ENCODE results near the gene KRTAP17-1.

Gene KRTAP17-1

DNA sequence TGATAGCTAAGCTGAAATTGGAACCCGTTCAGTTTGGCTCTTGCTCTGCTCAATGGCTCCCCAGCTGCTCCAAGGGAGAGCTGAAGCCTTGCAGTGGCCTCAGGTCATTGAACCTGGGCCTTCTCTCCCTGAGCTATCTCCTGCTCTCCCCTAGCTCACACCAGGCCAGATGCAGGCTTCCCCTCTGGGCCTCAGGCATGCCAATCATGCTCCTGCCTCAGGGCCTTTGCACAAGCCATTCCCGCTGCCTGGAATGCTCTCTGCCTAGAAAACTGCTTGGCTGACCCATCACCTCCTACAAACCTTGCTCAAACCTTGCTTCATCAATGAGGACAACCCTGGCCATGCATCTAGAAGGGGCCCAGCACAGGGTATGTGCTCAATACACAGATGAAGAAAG is 16.7 kb upstream of the KRTAP17-1 start:
- no peak for DNase-seq (ENCODE audit: low spot score)

DNA sequence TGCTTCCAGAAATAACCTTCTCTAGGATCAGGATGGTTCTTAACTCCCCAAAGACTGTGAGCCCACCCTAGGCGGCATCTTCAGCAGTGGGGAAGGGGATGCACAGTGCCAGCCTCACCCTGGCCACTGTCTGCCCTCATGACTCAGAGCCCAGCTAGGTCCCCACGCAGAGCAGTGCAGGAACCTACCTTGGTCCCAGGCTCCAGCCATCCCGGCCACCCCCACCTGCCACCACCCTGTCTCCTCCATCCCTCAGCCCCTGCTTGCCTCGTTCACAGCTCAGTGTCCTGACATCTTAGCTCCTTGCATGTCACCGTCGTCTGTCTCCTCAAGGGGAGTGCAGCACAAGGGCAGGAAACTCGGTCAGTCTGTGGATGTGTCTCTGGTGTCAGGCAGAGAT is 16.1 kb upstream of the KRTAP17-1 start:
- no peak for DNase-seq (ENCODE audit: low spot score)

DNA sequence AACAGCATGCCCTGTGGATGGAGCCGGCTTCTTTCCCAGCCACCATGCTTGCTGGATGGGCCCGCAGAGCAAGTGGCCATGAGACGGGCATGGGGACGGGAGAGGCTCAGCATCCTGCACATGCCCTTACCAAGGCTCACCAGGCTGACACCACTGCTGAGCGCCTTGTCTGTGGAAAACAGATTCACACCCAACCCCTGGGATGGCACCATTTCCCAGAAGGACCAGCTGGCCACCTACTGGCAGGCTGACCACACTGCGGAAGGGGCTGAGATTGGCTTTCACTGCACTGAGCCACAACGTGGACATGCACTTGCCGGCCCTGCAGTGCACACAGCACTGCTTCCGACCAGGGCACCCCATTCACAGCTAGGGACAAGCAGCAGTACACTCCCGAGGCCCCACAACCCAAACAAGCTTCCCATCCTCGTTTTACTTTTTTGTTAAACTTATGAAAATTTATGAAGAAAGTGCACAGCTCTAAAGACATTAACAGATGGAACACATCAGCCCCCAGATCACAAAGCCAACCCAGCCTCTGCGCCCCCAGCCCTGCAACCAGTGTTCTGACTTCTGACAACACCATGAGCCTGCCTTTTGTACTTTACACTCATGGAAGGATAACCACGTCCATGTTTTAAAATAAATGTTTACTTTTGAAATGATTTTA is 13.9 kb upstream of the KRTAP17-1 start:
- DNase-seq (ENCODE audit: low spot score): peak; percentile 35

DNA sequence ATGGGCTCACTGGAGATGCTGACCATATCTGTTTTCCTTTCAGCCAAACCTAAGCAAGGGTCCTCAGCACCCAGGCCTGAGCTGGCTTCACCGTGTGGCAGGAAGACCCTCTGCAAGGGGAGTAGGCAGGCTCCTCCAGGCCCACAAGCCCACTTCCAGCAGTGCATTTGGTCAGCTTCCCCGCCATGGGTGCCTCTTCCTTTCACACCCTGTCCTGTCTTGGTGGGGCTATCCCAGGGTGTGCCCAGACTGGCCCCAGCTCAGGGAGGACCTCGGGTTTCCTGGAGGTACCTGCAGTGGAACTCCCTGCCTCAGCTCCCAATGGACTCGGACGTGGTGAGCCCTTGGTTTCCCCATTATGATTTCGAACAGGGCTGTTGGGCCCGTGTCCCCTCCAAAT is 12.7 kb upstream of the KRTAP17-1 start:
- no peak for DNase-seq (ENCODE audit: low spot score)

DNA sequence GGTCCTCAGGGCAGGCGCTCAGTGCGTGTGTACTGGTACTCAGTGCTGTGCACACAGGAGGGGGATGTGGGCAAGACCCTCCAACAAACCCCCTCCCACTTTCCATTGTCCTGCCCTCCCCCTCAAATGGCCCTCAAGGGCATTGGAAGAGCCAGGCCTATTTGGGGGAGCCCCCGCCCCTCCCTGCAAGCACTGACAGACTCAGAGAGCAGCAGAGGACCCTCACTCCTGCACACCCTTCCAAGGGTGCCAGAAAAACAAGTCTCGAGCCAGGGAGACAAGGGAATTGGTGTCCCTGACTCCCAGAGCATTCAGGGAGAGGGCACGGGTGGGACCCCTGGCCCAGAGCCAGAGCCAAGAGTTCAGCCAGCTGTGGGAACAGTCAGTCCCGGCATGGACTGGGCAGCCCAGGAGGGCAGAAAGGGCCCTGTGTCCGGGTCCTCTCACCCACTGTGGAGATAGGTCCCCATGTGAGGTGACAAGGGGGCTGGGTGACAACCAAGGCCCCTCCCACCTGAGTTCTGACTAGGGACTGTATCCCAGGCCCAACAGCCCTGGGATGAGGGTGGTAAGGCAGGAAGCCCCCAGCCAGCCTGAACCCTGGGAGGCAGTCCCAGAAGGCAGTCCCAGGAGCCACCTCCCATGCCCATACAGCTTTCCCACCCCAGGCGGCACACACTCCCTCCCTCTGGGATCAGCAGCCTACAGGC is 12.1 kb upstream of the KRTAP17-1 start:
- DNase-seq (ENCODE audit: low spot score): no peak

DNA sequence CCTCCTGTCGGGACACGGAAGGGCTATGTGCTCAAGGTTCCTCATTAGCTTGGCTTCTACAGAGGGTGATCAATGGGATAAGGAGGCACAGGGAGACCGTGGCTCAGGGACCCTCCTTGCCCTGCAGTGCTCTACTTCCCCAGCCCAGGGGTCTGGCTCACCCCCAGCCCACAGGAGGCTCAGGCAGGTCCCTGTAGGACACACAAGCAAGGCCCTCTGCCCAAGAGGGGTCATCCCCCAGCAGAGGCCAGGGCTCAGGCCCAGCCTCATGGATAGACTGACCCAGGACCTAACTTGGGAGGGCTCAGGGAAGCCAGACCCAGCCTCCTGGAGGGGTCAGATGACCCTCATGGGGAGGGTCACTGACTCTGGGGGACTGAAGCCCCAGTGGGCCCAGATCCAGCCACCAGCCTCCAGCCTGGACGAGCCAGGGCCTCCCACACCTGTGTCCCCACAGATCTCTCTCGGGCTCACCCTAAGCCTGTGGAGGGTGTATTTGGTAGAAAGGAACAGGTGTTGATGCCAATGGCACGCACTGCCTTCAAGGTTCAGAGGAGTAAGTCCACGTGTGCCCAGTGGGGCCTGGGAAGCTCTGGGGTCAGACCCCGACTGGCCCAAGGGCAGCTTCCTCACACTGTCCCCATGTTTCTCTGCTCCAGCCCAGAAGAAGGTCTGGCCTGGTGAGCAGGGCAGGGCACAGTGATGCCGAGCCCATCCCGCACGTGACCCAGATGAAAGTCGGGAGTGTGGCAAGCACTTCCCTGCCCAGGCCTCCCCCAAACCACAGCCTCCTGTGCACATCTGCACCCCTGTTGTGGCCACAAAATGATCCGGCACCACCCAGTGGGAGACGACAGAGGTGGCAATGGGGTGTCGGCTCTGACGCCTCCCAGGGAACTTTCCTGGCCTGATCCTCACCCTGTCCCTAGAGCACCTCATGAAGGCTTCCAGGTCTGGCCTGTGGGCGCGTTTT is 10.9 kb upstream of the KRTAP17-1 start:
- DNase-seq (ENCODE audit: low spot score): no peak

DNA sequence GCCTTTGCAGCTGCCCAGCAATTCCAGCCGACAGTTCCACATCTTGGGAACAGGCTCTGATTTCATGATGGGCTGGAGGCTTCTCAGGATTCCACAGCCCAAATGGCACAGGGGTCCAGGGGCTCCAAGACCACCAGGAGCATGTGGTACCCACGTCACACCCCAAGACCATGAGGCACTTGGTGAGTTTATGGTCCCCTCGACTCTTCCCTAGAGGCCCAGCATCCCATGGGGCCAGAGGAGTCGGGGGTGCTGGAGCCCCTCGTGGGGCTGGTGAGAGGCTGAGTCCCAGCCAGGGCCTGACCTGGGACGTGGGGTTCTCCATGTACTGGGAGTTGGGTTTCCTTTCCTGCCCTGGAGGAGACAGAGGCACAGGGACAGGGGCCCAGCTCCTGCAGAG is 10.1 kb upstream of the KRTAP17-1 start:
- no peak for DNase-seq (ENCODE audit: low spot score)

DNA sequence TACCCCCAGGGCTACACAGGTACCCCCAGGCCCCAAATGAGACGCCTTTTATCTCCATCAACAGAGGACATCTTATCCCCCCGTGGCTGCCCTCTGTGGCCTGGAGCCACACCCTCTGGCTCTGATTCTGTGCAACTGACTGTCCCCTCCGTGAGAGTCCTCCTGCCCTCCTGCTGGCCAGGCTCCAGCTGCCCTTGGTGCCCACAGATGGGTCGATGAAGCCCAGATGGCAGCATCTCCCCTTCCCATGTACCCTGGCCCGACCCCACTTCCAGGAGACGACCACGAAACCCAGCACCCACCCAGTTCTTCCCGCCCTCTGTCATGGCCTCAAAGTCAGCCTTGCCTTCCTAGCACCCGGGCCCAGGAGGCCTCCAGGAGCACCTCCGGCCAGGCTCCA is 9.6 kb upstream of the KRTAP17-1 start:
- DNase-seq (ENCODE audit: low spot score): no peak

DNA sequence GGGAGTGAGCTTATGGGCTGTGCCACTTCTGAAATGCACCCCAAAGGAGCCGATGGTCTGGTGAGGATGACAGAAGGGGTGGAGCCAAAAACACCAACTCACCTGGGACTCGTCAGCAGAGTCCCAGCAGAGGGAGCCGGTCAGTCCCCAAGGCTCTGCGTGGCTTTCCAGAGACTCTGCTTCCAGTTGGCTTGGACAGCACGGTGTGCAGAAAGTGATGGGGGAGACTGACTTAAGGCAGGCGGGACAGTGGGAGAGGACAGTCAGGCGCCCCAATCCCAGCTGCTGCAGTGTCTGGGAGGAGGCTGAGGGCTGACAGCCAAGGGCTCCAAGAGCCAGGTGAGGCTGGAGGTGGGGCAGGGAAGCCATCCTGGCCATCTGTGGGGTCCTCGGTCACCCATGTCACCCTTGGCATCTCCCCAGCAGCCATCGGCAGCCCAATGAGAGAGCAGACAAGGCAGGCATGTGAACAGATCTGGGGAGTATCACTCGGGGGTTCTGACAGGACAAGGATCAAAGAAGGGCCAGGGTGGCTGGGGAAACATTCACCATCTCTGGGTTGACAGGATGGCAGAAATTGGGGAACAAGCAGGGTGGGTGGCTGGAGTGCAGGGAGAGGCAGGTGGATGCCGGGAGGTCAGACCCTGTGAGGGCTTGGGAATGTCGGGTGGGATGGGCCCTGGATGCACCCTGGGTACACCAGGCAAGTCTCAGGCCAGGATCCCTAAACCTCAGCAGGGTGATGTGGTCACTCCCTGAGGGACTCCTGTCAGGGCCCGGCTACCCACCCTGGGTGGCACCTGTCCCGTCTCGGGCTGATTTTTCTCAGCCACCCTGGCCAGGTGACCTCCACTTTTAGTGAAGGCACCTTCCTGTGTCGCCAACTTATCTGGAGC is 8.9 kb upstream of the KRTAP17-1 start:
- DNase-seq (ENCODE audit: low spot score): no peak

DNA sequence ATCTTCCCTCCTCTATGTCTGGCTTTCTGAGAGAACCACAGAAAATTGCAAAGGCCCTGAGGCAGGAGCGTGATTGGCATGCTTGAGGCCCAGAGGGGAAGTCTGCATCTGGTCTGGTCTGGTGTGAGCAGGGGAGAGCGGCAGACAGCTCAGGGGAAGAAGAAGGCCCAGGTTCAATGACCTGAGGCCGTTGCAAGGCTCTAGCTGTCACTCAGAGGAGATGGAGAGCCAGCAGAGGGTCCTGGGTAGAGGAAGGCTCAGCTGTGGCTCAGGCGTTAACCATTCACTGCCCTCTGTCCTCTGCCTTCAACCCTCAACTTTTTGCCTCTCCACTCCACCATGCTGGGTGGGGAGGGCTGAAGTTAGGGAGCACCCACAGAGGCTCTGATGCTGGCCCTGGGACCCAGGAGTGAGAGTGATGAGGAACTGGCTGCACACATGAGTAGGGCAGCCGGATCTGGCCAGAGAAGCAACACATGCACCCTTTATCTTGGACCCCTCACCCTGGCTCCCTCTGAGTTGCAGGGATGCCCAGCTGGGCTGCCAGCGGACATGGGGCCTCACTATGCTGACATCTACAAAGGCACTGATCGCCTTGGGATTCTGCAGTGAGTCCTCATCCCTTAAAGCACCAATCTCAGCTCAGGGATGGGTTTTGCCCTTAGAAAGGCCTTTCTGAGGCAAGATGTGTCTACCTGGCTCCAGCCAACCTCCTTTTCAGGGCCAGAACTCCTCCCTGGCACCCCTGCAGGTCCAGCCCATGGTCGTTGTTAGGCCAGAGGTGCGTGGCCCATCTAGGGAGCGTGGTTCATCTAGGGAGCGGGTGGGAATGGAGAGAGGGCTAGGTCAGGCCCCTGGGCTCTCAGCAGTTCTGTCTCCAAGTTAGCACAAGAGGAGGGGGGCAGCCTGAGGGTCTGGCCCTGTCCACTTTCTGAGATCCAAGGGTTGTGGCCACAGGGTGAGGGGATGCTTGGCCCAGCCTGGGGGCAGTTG is 7.7 kb upstream of the KRTAP17-1 start:
- no peak for DNase-seq (ENCODE audit: low spot score)

DNA sequence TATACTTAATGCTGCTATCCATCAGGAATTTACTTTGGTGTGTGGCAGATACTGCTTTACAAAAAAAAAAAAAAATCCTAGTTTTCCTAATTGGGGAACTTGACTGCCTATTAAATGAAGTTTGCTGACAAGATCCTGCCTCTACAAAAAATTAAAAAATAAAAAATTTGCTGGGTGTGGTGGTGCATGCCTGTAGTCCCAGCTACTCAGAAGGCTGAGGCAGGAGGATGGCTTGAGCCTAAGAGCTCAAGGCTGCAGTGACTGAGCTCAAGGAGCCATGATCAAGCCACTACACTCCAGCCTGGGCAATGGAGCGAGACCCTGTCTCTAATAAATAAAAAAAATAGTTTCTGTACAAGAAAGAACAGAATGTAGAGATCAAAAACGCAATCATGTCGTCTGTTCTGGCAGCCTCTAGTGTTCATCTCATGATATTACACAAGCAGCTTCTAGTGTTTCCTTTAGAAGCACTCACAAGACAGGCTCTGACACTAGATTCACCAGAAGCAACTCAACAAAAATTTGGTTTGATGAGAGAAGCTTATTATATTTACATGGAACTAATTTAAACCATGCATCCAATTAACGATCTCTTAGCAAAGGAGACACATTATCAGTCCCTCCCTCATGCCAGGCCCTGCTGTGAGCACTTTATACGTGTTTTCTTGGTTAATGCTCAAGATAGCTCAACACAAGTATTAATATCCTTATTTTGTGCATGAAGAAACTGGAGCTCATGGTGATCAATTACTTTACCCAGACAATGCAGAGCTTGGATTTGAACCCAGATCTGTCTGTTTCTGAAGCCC is 6.8 kb upstream of the KRTAP17-1 start:
- DNase-seq (ENCODE audit: low spot score): peak; percentile 44

DNA sequence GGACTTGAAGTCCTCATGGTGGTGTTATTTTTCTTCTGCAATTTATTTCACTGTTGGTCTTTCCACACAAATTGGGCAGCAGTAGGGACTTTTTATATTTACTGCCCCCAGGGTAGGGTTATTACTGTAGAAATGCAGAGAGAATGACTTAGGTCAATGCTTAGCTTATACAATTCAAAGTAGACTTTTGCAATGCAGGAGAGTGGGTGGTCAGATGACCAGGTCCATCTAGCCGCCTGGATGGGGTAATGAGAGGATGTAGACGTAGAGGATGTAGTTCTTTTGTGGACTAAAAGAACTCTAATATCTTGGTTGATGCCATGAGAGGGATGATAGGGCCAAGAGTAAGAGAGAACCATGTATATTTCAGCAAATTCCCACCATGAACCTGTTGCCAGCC is 2.7 kb upstream of the KRTAP17-1 start:
- DNase-seq (ENCODE audit: low spot score): no peak

DNA sequence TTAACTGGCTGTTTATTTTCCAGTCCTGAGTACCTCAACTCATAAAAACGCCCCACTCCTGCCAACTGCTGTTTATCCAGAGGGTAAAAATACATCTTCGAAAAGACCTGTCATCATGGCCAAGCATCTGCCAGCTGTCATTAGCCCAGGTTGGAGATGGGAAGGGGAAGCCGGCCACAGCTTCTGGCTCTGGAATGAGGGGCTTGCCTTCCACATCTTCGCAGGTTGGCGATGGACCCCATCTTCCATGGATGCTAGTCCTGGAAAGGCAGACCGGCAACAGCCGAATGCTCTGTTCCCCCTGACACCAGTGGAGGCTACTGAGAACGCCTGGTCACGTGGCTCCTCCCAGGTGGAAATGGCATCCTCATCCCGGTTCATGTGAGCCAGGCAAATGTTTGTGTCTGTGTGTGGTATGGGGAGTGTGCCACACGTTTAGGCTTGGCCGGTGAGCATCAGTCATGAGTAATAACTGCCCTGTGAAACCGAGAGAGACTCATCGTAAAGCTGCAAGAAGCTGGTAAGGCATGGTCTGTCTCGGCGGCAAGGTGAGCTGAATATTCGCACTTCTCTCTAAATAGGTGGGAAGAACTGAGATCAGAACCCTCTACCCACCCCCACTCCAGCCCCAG is 420 bp upstream of the KRTAP17-1 start:
- DNase-seq (ENCODE audit: low spot score): no peak

DNA sequence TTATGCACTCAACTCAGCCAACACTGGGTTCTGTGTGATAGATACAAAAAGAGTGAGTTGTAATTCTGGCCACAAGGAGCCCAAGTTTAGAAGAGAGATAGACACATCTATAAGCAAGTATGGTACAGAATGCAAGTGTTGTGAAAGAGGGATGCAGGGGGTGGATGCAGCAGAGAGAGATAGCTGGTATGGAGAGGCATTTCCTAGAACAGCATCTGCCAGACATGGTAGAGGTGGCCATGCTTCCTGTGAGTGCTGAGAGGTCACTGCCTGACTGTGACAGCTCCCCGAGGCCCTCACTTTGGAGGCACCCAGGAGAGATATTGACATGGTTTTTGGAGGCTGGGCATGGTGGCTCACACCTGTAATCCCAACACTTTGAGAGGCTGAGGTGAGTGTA is 4.4 kb downstream of the KRTAP17-1 start:
- DNase-seq (ENCODE audit: low spot score): no peak

DNA sequence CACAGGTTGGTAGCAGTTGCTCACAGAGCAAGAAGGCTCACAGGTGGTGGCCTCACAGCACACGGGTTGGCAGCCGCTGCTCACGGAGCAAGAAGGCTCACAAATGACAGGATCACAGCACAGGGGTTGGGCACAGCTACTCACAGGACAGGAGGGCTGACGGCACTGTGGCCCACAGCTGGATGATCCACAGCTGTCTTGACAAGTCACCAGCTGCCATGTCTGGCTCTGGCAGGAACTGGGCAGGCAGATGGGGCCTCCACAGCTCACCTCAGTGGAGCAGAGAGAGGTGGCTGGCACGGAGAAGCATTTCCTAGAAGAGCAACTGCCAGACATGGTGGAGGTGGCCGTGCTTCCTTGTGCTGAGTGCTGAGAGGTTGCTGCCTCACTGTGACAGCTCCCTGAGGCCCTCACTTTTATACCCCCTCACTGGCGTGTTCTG is 6.6 kb downstream of the KRTAP17-1 start, which contains the start of gene KRTAP16-1:
TSS of gene KRTAP16-1 (minus strand) at position 392 of the 442 bp plus-strand sequence. CDS start at position 336, 56 bp downstream.
- DNase-seq (ENCODE audit: low spot score): no peak

DNA sequence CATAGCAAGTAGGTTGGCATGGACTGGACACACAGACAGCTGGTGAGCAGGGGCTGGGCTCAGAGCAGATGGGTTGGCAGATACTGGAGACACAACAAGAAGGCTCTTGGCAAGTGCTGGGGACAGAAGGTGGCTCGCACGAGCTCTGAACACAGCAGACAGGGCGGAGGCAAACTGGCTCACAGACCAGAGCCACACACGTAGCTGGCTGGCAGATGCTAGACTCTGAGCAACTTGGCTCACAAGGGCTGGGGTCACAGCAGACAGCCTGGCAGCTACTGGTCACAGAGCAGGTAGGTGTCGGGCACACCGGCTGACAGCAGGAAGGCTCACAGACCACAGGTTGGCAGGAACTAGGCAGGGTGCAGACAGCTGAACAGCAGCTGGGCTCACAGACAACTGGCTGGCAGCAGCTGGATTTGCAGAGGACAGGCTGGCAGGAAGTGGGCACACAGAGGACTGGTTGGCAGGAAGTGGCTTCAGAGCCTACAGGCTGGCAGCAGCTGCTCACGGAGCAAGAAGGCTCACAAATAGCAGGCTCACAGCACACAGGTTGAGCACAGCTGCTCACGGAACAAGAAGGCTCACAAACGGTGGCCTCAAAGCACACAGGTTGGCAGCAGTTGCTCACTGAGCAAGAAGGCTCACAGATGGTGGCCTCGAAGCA is 7.1 kb downstream of the KRTAP17-1 start:
- DNase-seq (ENCODE audit: low spot score): peak; percentile 63

DNA sequence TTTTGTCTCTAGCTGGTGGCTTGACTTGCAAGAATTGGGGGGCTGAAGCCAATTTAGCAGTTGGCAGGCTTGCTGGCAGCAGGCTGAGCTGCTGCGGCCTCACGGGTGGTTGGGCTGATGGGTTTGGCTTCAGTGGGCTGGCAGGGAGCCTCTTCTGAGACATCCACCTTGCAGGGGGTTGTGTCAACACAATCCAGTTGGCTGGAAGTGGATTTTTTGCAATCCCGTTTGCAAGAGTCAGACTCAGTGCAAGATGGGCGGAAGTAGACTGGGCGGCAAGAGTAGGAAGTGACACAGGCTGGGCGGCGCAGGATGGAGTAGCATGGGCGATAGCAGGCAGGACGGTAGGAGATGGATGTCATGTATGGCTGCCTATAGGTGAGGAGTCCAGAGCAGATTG is 7.9 kb downstream of the KRTAP17-1 start:
- peak; percentile 20 for DNase-seq (ENCODE audit: low spot score)

DNA sequence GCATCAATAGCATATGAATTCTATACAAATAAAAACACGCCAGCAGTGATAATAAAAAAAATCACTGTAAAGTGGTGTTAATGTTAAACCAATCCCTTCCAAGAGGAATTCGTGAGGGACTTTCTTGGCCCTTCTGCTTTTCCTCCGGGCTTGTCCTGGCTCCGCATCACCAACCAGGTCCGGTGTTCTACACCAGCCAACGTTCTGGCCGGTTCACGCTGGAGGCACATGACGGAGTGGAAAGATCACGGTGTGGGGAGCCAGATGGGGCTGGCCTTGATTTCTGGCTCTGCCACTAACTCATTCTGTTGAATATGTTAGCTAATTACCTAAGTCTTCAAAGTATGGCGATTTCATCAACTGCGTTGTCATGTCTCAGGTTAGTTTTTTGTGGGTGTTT is 11.4 kb downstream of the KRTAP17-1 start:
- no peak for DNase-seq (ENCODE audit: low spot score)

All from Ammon's horn (tissue), 1 donor.